HG03378 (cell line): Measurements from ENCODE around the gene ISCU.
"Not testable (repeated sequence)": the region's sequence is repeated elsewhere in the genome, so short reads cannot be mapped to it uniquely, and the experiment has no call there.

Experiments
- ATAC-seq: cut with Tn5 transposase; IDR thresholded peaks from one replicate; pipeline ENCODE4 v1.9.1; 2021; ENCODE audit warnings: mild to moderate bottlenecking, moderate library complexity; ENCODE audit not compliant: unreplicated experiment

Gene ISCU

DNA sequence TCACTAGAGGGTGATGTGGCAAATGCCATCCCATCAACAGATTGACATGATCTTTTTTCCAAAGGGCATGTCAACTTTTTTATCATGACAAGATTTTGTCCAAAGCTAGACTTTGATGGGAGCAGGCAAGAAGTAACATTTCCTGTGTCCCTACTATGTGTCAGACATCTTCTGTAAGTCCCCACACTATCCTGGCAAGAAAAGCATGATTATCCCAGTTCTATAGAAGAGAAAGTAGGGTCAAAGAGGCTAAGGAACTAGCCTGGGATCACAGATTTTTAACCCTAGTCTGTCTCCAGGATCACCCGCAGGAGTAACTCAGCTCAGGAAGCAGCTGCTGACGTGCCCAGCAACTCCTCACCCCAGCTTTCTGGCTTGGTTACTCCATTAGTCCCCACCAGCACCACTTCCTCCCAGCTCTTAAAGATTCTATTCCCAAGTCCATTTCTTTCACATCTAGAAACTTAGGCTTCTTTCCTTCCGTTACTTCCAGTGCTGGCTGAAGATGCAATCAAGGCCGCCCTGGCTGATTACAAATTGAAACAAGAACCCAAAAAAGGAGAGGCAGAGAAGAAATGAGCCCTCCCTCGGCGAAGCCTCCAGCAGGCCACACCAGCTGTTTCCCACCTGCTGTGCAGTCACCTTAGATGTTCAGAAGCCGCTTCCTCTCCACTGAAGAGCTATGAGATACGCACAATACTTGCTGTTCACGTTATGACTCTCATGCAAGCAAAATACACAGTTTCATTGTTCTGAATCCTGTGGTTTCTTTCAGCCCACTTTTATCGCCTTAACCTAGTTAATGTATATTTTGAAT is 6.2 kb downstream of the ISCU start:
- ATAC-seq, result peak; percentile 73

DNA sequence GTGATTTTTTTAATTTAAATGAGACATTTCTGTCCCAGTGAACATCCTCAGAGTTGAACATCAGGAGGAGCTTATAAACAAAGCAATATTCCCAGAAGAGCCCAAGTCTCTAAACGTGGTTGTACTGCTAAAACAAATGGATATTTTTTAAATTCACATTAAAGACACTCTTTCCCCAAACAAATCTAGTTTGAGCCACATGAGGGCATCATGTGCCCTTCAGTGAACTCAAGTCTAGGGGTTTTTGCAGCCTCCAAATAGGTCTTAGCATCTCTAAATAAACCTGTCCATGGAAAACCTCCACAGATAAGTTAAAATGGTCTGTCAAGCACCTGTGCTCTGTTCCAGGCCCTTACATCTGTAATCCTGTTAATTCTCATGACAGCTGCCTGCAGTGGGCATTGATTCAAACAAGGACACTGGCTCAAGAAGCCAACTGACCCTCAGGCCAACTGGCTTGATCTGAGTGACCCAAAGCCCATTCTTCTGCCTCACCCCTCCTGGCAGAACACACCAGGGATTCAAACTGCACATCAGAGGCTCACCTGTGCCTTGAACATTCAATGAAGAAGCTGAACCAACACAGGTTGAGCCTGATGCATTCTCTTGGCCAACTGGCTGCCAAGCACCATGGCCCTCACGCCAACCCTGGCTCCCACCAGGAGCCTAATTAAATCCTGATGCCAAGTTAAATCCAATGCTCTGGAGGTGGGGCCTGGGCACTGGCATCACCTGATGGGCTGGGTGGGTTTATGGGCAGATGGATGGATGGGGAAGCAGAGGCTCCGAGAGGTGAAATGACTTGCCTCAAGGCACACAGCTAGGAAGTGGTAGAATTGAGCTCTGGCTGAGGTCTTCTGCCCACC is 8.6 kb downstream of the ISCU start:
- ATAC-seq, result no peak

DNA sequence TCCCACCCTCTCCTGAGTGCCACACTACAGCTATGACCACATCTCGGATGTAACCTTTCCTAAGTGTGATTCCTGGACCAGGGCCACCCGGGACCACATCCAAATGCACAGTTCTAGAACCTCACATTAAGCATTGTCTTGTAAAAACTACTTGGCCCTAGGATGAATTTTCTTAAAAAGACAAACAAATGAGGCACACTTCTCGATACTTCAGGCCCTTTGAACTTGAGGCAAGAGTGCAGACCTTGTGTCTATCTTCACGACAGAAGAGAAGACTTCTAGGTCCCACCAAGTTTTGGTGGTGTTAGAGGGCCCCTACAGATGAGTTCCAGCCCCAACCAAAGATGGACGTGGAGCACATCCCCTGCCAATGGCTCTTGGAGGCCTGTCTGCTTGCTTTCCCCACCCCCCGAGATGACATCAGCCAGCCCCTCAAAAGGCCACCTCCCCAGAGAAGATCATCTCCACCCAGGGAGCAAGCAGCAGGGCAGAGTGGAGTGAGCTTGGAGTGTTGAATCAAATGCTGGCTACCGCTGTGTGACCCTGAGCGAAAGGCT is 9.3 kb downstream of the ISCU start:
- no peak for ATAC-seq

DNA sequence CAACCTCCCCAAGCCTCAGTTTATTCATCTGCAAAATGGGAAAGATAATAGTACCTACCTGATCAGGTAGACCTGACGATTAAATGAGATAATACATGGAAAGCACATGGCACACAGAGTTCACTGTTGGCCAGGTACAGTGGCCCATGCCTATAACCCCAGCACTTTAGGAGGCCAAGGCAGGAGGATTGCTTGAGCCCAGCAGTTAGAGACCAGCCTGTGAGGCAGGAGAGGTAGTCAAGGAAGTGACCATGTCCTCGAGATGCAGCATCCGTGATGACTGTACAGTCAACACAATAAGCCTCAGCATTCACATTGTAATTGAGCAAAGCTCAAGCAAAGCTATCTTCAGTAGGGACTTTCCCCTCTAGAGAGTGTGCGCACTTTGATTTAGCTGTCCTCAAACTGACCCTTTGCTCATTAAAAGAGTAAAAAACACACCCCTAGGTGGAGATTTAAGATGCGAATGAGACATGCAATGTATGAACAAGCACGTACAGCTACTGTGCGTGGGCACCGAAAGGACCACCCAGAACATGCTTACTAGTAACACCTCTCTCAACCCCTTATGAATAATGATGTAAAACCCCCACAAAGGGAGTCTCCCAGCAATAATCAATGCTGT is 9.9 kb downstream of the ISCU start:
- ATAC-seq, result no peak

DNA sequence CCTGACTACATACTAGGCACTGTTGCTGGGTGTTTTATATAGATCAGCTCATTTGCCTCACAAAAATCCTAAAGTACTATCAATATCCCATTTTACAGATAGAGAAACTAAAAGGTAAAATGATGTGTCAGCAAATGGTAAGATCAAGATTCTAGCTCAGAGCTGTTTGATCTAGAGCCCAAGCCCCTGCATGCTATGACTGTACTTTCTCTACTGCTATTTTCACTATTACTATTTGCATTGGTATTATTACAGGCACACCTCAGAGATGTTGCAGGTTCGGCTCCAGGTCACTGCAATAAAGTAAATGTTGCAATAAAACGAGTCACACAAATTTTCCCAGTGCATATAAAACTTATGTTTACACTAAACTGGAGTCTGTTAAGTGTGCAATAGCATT is 10.9 kb downstream of the ISCU start:
- no peak for ATAC-seq

DNA sequence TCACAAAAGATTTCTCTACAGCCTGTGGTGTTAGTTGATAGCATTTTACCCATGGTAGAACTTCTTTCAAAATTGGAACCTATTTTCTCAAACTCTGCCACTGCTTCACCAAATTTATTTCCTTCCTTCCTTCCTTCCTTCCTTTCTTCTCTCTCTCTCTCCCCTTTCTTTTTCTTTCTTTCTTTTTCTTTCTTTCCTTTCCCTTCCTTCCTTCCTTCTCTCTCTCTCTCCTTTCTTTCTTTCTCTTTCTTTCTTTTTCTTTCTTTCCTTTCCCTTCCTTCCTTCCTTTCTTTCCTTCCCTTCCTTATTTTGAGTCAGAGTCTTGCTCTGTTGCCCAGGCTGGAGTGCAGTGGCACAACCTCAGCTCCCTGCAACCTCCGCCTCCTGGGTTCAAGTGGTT is 11.9 kb downstream of the ISCU start:
- ATAC-seq, result not testable (repeated sequence)

DNA sequence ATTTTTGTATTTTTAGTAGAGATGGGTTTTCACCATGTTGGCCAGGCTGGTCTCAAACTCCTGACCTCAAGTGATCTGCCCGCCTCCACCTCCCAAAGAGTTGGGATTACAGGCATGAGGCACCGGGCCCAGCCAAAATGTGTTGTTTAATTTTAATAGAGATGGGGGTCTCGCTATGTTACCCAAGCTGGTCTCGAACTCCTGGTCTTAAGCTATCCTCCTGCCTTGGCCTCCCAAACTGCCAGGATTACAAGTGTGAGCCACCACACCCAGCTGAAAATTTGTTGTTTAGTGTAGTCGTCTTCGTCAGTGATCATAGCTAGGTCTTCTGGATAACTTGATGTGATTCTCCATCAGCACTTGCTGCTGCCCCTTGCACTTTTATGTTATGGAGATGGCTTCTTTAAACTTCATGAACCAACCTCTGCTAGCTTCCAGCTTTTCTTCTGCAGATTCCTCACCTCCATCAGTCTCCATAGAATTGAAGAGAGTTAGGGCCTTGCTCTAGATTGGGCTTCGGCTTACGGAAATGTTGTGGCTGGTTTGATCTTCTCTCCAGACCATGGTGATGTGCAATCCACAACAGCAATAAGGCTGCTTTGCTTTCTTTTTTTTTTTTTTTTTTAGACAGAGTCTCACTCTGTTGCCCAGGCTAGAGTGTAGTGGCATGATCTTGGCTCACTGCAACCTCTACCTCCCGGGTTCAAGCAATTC is 13.0 kb downstream of the ISCU start:
- ATAC-seq, result no peak

DNA sequence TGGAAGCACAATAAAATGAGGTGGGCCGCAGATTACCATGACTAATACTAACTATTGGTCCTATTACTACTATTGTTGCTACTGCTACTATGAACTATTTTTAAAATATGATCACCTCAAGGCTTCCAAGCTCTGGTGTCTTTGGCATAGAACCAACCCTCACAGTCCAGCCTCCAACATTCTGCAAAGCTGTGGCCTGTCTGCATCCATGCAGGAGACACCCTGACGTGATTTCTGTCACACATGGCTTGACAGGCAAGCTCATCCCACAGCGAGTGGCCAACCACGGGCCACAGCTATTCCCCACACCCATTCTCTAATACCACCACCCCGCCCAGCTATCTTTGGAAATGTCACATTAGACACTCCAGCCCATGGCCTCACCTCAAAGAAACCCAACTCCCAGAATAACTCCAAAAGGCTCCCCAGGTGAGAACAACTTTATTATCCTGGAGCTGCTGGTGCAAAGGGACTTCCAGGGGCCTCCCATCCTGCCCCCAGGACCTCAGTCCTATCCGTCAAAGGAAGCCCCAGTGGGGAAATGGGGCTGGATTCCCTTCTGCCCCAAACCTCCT is 14.4 kb downstream of the ISCU start:
- no peak for ATAC-seq

DNA sequence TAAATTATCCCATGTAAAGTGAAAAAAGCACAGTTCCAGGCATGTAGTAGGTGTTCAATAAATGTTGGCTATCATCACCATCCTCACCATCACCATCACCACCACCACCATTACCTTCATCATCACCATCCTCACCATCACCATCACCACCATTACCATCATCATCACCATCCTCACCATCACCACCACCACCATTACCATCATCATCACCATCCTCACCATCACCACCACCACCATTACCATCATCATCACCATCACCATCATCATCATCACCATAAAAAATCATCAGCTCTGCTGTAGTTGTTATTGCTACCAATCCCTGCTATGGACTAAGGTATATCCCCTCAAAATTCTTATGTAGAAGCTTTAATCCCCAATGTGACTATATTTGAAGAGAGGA is 15.1 kb downstream of the ISCU start:
- no peak for ATAC-seq

DNA sequence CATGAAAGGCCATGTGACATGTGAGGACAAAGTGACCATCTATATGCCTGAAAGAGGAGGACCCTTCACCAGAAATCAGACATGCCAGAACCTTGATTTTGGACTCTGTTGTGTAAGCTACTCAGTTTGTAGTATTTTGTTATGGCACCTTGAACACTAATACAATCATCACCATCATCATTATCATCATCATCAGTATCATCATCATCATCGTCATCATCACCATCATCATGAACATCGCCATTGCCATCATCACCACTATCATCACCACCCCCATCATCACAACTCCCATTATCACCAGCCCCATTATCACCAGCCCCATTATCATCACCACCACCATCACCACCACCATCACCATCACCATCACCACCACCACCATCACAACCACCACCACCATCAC is 15.9 kb downstream of the ISCU start:
- no peak for ATAC-seq

DNA sequence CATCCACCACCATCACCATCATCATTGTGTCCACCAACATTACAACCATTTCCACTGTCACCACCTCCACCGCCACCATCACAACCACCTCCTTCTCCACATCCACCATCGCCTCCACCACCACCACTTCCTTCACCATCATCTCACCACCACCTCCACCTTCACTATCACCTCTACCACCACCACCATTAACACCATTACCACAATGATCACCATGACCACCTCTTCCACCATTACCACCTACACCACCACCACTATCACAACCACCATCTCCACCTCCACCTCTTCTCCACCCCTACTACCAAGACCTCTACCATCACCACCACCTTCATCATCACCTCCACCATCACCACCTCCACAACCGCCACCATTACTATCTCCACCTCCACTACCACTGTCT is 16.4 kb downstream of the ISCU start:
- ATAC-seq, result no peak

DNA sequence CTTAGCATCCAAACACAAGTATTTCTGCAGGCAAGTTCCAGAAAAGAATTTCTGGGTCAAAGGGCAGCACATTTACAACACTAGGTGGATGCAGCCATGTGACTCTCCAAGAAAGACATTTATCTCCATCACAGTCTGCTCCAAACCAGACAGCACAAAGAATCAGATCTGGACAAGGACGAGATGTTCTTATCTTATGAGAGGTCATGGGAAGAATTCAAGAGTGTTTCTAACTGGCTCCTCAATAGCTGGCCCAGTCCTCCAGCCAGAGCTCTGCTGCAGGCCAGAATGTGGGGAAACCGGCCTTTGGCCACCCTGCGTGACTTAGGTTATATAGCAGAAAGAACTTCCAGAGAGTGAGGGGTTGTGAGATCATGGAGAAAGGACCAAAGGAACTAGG is 18.1 kb downstream of the ISCU start:
- ATAC-seq, result no peak

DNA sequence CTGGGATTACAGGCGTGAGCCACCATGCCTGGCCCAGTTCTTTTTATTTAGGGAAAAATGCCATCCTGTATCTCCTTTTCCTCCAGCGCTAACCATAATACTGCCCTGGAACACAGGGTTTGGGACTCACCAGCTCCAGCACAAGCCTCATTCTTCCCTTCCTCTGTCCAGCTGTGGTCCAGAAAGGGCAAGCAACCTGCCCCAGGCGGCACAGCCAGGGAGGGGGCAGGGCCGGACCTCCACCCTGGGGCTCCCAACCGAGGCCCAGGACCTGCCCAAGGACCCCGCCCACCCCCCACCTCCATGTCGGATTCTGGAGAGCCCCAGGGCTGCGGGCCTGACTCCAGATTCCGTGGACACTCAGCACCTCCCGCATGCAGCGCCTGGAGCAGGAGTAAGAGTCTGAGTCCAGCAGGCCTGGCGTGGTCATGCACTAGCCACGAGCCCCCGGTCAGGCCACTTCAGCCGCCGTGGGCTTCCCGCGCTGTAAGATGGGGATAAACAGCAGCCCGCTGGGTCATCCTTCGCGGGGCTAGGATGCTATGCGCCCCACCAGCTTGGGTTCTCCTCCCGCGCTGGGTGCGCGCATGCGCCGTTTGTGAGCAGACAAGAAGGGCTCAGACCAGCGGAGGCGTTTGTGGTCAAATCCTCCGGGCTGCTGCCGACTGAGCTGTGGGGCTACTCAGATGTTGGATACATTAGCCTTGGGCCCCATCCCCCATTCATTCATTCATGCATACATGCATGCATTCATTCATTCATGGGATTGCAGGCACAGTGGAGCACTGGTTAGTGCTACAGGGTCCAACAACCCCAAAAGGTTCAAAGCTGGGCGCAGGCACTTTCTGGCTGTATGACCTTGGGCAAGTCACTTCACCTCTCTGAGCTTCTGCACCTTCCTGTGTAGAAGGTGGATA is 19.2 kb downstream of the ISCU start:
- no peak for ATAC-seq

DNA sequence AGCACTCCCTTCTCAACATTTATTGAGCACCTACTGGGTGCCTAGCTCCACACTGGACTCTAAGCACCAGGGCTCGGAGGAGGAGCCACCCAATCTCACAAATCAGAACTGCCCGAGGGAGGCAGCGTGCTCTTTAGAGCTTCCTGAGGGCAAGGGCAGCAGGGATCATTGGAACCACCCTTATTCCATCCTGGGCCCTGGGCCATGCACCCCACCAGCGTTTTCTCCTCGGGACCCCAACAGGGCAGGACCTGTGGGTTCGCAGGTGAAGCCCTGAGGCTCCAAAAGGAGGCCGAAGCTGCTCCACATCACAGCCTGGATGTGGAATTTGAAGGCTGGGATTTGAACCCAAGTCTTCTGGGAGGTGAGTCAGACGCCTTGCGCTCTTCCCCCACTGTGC is 20.1 kb downstream of the ISCU start:
- no peak for ATAC-seq

DNA sequence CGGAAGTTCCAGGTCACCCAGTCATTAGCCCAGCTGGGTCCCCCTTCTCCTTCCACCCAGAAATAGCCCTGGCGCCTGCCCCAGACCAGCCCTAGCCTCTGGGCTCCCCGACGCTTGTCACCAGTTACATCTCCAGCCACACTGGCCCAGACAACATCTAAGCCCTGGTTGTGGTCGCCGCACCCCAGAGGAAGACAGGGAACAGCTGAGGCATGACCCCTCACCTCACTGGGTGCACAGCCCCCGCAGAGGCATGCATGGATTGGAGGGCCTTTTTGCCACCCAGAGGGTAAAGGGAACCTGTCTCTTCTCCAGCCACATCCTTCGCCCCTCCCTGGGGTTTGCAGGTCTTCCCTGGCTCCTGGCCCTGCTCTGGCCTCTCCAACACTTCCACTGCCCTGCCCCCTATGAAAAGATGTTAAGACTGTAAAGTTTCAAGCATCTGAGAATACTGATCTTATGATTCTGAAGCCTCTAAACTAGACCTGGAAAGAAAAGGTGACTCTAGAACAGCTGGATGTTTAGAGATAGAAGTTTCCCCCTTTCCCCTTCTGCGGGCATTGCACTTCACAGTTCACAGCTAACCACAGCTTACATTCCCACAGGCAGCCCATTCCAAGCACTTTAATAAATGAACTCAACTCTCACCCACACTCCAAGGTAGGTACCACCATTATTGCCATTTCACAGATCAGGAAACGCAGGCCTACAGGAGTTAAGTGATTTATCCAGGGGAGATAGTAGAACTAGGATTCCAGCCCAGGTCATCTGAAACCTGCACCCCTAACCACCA is 20.8 kb downstream of the ISCU start:
- ATAC-seq, result no peak

DNA sequence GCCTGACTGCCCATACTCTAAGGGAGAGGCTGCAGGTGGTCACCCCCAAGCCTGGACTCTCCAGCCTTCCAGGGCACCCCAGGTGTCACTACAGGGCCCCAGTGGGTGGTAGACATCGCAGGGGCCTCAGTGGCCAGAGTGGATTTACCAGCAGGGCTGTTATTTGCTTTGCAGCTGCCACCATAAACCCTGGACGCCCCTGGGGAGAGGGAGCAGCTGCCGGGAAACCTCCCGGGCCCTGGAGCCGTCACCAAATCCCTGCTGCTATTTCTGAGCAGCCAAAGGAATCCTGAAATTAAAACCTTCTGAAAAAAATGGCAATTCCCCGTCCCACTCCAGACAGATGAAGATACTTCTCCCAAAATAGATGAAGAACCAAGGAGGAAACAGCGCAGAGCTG is 21.6 kb downstream of the ISCU start:
- no peak for ATAC-seq

DNA sequence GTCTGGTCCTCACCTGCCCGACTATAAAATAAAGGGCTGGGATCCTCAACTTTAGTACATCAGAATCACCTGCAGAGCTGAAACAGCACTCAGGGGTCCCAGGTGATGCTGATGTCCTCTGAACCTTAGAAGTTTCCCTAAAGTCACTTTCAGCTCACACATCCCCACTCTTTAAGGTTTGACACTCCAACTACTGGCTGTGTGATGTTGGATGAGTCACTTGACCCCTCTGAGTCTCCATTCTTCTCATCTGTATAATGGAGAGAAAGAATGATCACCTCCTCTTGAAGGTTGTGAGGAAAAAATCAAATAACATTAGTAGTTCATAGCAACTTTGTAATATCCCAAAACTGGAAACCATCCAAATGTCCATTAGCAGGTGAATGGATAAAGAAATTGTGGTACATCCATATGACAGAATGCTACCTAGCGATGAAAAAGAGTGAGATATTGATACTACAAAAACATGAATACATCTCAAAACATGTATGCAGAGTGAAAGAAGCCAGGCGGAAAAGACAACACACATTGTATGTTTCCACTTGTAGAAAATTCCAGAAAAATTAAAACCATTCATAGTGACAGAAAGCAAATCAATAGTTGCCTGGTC is 22.2 kb downstream of the ISCU start:
- ATAC-seq, result no peak

DNA sequence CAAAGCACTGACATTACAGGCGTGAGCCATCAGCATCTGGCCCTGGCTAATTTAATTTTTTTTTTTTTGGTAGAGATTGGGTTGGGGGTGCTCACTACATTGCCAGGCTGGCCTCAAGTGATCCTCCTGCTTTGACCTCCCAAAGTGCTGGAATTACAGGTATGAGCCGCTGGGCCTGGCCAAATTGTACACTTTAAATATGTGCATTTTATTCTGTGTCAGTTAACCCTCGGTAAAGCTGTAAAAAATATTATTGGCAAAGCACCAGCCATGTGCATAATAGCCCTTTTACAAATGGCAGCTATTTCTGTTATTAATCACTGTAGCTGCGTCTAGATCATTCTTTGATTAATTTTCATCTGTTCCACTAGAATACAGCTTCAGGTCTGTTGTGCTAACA is 23.5 kb downstream of the ISCU start:
- no peak for ATAC-seq
